Gastroesophageal sphincter (tissue), 3 donors: ENCODE results near the gene HES3.

Experiments used
- EP300 ChIP-seq: sonication (generic); formaldehyde crosslinking; IDR thresholded peaks from one replicate; pipeline ENCODE4 v1.6.1; 2017; ENCODE audit warnings: antibody characterized with exemption, mild to moderate bottlenecking
- POLR2A ChIP-seq, 2 donors: fragments of 450-650 bp; IDR thresholded peaks; one replicate each; pipeline ENCODE4 v1.6.1; 2017; ENCODE audit warnings: antibody characterized with exemption in 2 of 2, mild to moderate bottlenecking in 2 of 2, moderate library complexity in 1 of 2
- POLR2AphosphoS5 ChIP-seq: sonication (generic); formaldehyde crosslinking; IDR thresholded peaks from one replicate; pipeline ENCODE4 v1.6.1; 2017; ENCODE audit warnings: antibody characterized with exemption
- TF ChIP-seq, protein P1 (sequence below), 4 experiments: fragments of 200-600 bp in 2 of 4; fragments of 450-650 bp in 2 of 4; sonication (generic) in 1 of 4; IDR thresholded peaks; one replicate each; pipeline ENCODE4 v1.5.1; 2017 to 2019; ENCODE audit warnings: antibody characterized with exemption in 4 of 4, mild to moderate bottlenecking in 2 of 4, moderate library complexity in 2 of 4

DNA sequence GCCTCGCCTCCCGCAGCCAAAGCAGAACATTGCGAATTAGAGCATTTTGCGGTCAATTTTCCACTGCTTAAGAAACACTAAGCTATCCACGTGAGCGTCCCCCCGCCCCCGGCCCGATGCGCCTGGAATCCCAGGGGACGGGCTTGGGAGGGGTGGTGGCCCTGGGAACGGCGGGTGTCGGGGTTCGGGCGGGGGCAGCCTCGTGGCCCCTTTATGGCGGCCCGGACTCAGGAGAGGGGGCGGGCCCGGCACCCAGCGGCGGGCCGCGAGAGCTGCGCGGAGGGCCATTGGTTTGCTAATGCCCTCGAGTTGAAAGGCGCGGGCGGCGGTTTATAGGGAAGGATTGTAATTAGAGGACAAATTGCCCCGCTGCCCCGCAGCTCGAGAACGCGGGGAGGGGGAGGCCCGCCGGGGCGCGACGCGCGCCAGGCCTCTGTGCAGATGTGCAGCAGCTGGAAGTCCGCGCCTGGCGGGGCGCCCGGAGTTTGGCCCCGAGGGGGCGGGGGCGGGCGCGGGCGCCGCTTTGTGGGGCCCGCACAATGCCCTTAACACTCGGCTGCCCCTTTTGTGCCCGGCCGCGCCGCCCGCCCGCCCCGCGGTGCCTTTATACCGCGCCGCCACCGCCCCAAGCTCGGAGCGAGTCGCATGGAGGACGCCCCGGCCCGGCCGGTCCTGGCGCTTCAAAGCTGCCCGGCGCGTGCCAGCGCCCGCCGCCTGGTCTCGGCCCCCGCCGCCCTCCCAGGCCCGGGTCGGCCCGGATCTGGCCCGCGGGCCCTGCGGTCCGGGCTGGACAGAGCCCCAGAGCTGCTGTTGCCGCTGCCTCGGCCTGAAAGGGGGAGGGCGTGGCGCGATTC, 1.9 kb upstream of the HES3 start:
- TF ChIP-seq, protein P1, sequence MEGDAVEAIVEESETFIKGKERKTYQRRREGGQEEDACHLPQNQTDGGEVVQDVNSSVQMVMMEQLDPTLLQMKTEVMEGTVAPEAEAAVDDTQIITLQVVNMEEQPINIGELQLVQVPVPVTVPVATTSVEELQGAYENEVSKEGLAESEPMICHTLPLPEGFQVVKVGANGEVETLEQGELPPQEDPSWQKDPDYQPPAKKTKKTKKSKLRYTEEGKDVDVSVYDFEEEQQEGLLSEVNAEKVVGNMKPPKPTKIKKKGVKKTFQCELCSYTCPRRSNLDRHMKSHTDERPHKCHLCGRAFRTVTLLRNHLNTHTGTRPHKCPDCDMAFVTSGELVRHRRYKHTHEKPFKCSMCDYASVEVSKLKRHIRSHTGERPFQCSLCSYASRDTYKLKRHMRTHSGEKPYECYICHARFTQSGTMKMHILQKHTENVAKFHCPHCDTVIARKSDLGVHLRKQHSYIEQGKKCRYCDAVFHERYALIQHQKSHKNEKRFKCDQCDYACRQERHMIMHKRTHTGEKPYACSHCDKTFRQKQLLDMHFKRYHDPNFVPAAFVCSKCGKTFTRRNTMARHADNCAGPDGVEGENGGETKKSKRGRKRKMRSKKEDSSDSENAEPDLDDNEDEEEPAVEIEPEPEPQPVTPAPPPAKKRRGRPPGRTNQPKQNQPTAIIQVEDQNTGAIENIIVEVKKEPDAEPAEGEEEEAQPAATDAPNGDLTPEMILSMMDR (IDR thresholded peaks at IDR 0.05) = no peak
- no peak for TF ChIP-seq POLR2A (IDR thresholded peaks at IDR 0.05)
- TF ChIP-seq EP300 = no peak
- no peak for TF ChIP-seq POLR2AphosphoS5
